ENCODE data around the gene PPP6R2.
"Not testable (repeated sequence)": the region's sequence is repeated elsewhere in the genome, so short reads cannot be mapped to it uniquely, and the experiment has no call there.

The PPP6R2 gene

GRCh38 chr22:50367778-50368500 is 24.8 kb downstream of the PPP6R2 start:
- Histone ChIP-seq H3K4me3 (ENCODE audit: insufficient read length, low read depth) (no peak overlapping the region), H3K9me3 (ENCODE audit: insufficient read depth, low read length) (no peaks in the 10 kb centered on the region), H3K9ac (ENCODE audit: insufficient read length, low read depth) (no peak overlapping the region), H3K27me3 (ENCODE audit: insufficient read depth, insufficient read length) (no peaks in the 10 kb centered on the region), H3K4me1 (ENCODE audit: insufficient read depth, insufficient read length) (no peaks in the 10 kb centered on the region), H3K36me3 (ENCODE audit: insufficient read depth, insufficient read length, low read length) (peaks cover 18% of the 10 kb centered on the region)
- no peak for DNase-seq (ENCODE audit: low read depth, low spot score)
- TF ChIP-seq ZNF274 (IDR thresholded peaks at IDR 0.05; ENCODE audit: low read depth, low read length), result no peak
- no peak for TF ChIP-seq YY1 (IDR thresholded peaks at IDR 0.05; ENCODE audit: insufficient read depth, insufficient read length)
- no peak for TF ChIP-seq SUZ12 (IDR thresholded peaks at IDR 0.05; ENCODE audit: extremely low read depth, insufficient read depth, insufficient read length)

- H3K4me3 ChIP-seq (ENCODE audit: insufficient read length, low read depth), result no peak overlapping the region
- TF ChIP-seq YY1 (IDR thresholded peaks at IDR 0.05; ENCODE audit: insufficient read depth, insufficient read length), result no peak
- H3K9ac ChIP-seq (ENCODE audit: insufficient read length, low read depth), result no peak overlapping the region
- no peaks in the 10 kb centered on the region for H3K9me3 ChIP-seq (ENCODE audit: insufficient read depth, low read length)
- peaks cover 31% of the 10 kb centered on the region for H3K36me3 ChIP-seq (ENCODE audit: insufficient read depth, insufficient read length, low read length)
- DNase-seq (ENCODE audit: low read depth, low spot score), result no peak
- no peaks in the 10 kb centered on the region for H3K27me3 ChIP-seq (ENCODE audit: insufficient read depth, insufficient read length)
- H3K4me1 ChIP-seq (ENCODE audit: insufficient read depth, insufficient read length), result no peaks in the 10 kb centered on the region
These were observed 28.0 kb downstream of the PPP6R2 start for GRCh38 chr22:50371101-50371648.

- Histone ChIP-seq H3K4me1 (ENCODE audit: insufficient read depth, insufficient read length) (no peaks in the 10 kb centered on the region), H3K36me3 (ENCODE audit: insufficient read depth, insufficient read length, low read length) (peaks cover 41% of the 10 kb centered on the region), H3K27me3 (ENCODE audit: insufficient read depth, insufficient read length) (no peaks in the 10 kb centered on the region), H3K4me3 (ENCODE audit: insufficient read length, low read depth) (no peak overlapping the region), H3K9me3 (ENCODE audit: insufficient read depth, low read length) (no peaks in the 10 kb centered on the region), H3K9ac (ENCODE audit: insufficient read length, low read depth) (no peak overlapping the region)
- no peak for DNase-seq (ENCODE audit: low read depth, low spot score)
- TF ChIP-seq YY1 (IDR thresholded peaks at IDR 0.05; ENCODE audit: insufficient read depth, insufficient read length) (no peak), SUZ12 (IDR thresholded peaks at IDR 0.05; ENCODE audit: extremely low read depth, insufficient read depth, insufficient read length) (no peak), ZNF274 (IDR thresholded peaks at IDR 0.05; ENCODE audit: low read depth, low read length) (no peak)
These were observed 33.0 kb downstream of the PPP6R2 start for GRCh38 chr22:50376085-50376651.

GRCh38 chr22:50381021-50381555 is 38.0 kb downstream of the PPP6R2 start:
- H3K9me3 ChIP-seq (ENCODE audit: insufficient read depth, low read length); H3K4me1 ChIP-seq (ENCODE audit: insufficient read depth, insufficient read length); DNase-seq (ENCODE audit: low read depth, low spot score); H3K4me3 ChIP-seq (ENCODE audit: insufficient read length, low read depth); H3K27me3 ChIP-seq (ENCODE audit: insufficient read depth, insufficient read length); H3K9ac ChIP-seq (ENCODE audit: insufficient read length, low read depth): not testable (repeated sequence)
- H3K36me3 ChIP-seq (ENCODE audit: insufficient read depth, insufficient read length, low read length), result peaks cover 31% of the 10 kb centered on the region

GRCh38 chr22:50396751-50397370 is 53.7 kb downstream of the PPP6R2 start:
- Histone ChIP-seq H3K4me3 (ENCODE audit: insufficient read length, low read depth) (no peak overlapping the region), H3K36me3 (ENCODE audit: insufficient read depth, insufficient read length, low read length) (peaks cover 41% of the 10 kb centered on the region), H3K27me3 (ENCODE audit: insufficient read depth, insufficient read length) (no peaks in the 10 kb centered on the region), H3K9me3 (ENCODE audit: insufficient read depth, low read length) (no peaks in the 10 kb centered on the region), H3K9ac (ENCODE audit: insufficient read length, low read depth) (no peak overlapping the region), H3K4me1 (ENCODE audit: insufficient read depth, insufficient read length) (peaks cover 5% of the 10 kb centered on the region)
- TF ChIP-seq YY1 (IDR thresholded peaks at IDR 0.05; ENCODE audit: insufficient read depth, insufficient read length) (no peak), SUZ12 (IDR thresholded peaks at IDR 0.05; ENCODE audit: extremely low read depth, insufficient read depth, insufficient read length) (no peak), ZNF274 (IDR thresholded peaks at IDR 0.05; ENCODE audit: low read depth, low read length) (no peak)
- no peak for DNase-seq (ENCODE audit: low read depth, low spot score)

GRCh38 chr22:50397371-50398060 is 54.4 kb downstream of the PPP6R2 start:
- H3K36me3 ChIP-seq (ENCODE audit: insufficient read depth, insufficient read length, low read length), result peaks cover 35% of the 10 kb centered on the region
- H3K9me3 ChIP-seq (ENCODE audit: insufficient read depth, low read length); H3K4me1 ChIP-seq (ENCODE audit: insufficient read depth, insufficient read length); DNase-seq (ENCODE audit: low read depth, low spot score); H3K9ac ChIP-seq (ENCODE audit: insufficient read length, low read depth); H3K27me3 ChIP-seq (ENCODE audit: insufficient read depth, insufficient read length); H3K4me3 ChIP-seq (ENCODE audit: insufficient read length, low read depth): not testable (repeated sequence)

Data from NT2/D1 (cell line).